ENCODE results near the gene COA6.
A peak's percentile ranks its signal among the peaks of the same experiment; 100 is the strongest.
"Not testable (repeated sequence)": the region's sequence is repeated elsewhere in the genome, so short reads cannot be mapped to it uniquely, and the experiment has no call there.

Gene COA6

GRCh38 chr1:234371414-234371813 is 1.8 kb upstream of the COA6 start:
- Histone ChIP-seq H3K9ac (ENCODE audit: low read depth, low read length) (no peak overlapping the region), H3K4me3 (ENCODE audit: low read depth, low read length) (no peak overlapping the region), H3K4me1 (ENCODE audit: control insufficient read depth, insufficient read depth, low read length) (no peaks in the 10 kb centered on the region), H3K27ac (ENCODE audit: low read depth, low read length) (no peak overlapping the region), H3K9me3 (ENCODE audit: control insufficient read depth, insufficient read depth, low read length) (no peaks in the 10 kb centered on the region), H3K36me3 (ENCODE audit: control insufficient read depth, insufficient read depth, low read length) (peaks cover 12% of the 10 kb centered on the region), H3K27me3 (ENCODE audit: control insufficient read depth, insufficient read depth, low read length) (no peaks in the 10 kb centered on the region)

- Histone ChIP-seq H3K4me3 (ENCODE audit: low read depth, low read length) (peak overlapping the region; percentile 85), H3K27me3 (ENCODE audit: control insufficient read depth, insufficient read depth, low read length) (no peaks in the 10 kb centered on the region), H3K27ac (ENCODE audit: low read depth, low read length) (no peak overlapping the region), H3K9me3 (ENCODE audit: control insufficient read depth, insufficient read depth, low read length) (no peaks in the 10 kb centered on the region), H3K9ac (ENCODE audit: low read depth, low read length) (no peak overlapping the region), H3K4me1 (ENCODE audit: control insufficient read depth, insufficient read depth, low read length) (no peaks in the 10 kb centered on the region), H3K36me3 (ENCODE audit: control insufficient read depth, insufficient read depth, low read length) (peaks cover 18% of the 10 kb centered on the region)
Measured at GRCh38 chr1:234372011-234372757, 1.1 kb upstream of the COA6 start.

- Histone ChIP-seq H3K27me3 (ENCODE audit: control insufficient read depth, insufficient read depth, low read length) (no peaks in the 10 kb centered on the region), H3K4me1 (ENCODE audit: control insufficient read depth, insufficient read depth, low read length) (no peaks in the 10 kb centered on the region), H3K27ac (ENCODE audit: low read depth, low read length) (peak overlapping the region; percentile 88)
Measured at GRCh38 chr1:234373959-234374254, 651 bp downstream of the COA6 start.

GRCh38 chr1:234375672-234376071 is 2.4 kb downstream of the COA6 start:
- H3K4me1 ChIP-seq (ENCODE audit: control insufficient read depth, insufficient read depth, low read length), result no peaks in the 10 kb centered on the region
- no peak overlapping the region for H3K9ac ChIP-seq (ENCODE audit: low read depth, low read length)
- H3K9me3 ChIP-seq (ENCODE audit: control insufficient read depth, insufficient read depth, low read length), result no peaks in the 10 kb centered on the region

More at GRCh38 chr1:234373959-234374254, 651 bp downstream of the COA6 start:
- Histone ChIP-seq H3K9ac (ENCODE audit: low read depth, low read length) (peak overlapping the region; percentile 78), H3K4me3 (ENCODE audit: low read depth, low read length) (peak overlapping the region; percentile 85), H3K9me3 (ENCODE audit: control insufficient read depth, insufficient read depth, low read length) (no peaks in the 10 kb centered on the region), H3K36me3 (ENCODE audit: control insufficient read depth, insufficient read depth, low read length) (peaks cover 34% of the 10 kb centered on the region)

GRCh38 chr1:234379591-234380109 is 6.4 kb downstream of the COA6 start:
- H3K4me1 ChIP-seq (ENCODE audit: control insufficient read depth, insufficient read depth, low read length); H3K9me3 ChIP-seq (ENCODE audit: control insufficient read depth, insufficient read depth, low read length); H3K9ac ChIP-seq (ENCODE audit: low read depth, low read length); H3K27ac ChIP-seq (ENCODE audit: low read depth, low read length); H3K27me3 ChIP-seq (ENCODE audit: control insufficient read depth, insufficient read depth, low read length); H3K4me3 ChIP-seq (ENCODE audit: low read depth, low read length): not testable (repeated sequence)
- H3K36me3 ChIP-seq (ENCODE audit: control insufficient read depth, insufficient read depth, low read length), result peaks cover 73% of the 10 kb centered on the region

More at GRCh38 chr1:234375672-234376071, 2.4 kb downstream of the COA6 start:
- peaks cover 51% of the 10 kb centered on the region for H3K36me3 ChIP-seq (ENCODE audit: control insufficient read depth, insufficient read depth, low read length)
- no peak overlapping the region for H3K4me3 ChIP-seq (ENCODE audit: low read depth, low read length)
- H3K27ac ChIP-seq (ENCODE audit: low read depth, low read length), result no peak overlapping the region
- H3K27me3 ChIP-seq (ENCODE audit: control insufficient read depth, insufficient read depth, low read length), result no peaks in the 10 kb centered on the region

- Histone ChIP-seq H3K27ac (ENCODE audit: low read depth, low read length) (no peak overlapping the region), H3K9ac (ENCODE audit: low read depth, low read length) (no peak overlapping the region), H3K4me3 (ENCODE audit: low read depth, low read length) (no peak overlapping the region), H3K9me3 (ENCODE audit: control insufficient read depth, insufficient read depth, low read length) (no peaks in the 10 kb centered on the region), H3K4me1 (ENCODE audit: control insufficient read depth, insufficient read depth, low read length) (no peaks in the 10 kb centered on the region), H3K36me3 (ENCODE audit: control insufficient read depth, insufficient read depth, low read length) (peaks cover 56% of the 10 kb centered on the region), H3K27me3 (ENCODE audit: control insufficient read depth, insufficient read depth, low read length) (no peaks in the 10 kb centered on the region)
Measured at GRCh38 chr1:234381699-234382555, 8.7 kb downstream of the COA6 start.

- Histone ChIP-seq H3K4me1 (ENCODE audit: control insufficient read depth, insufficient read depth, low read length) (no peaks in the 10 kb centered on the region), H3K4me3 (ENCODE audit: low read depth, low read length) (no peak overlapping the region), H3K9ac (ENCODE audit: low read depth, low read length) (no peak overlapping the region), H3K36me3 (ENCODE audit: control insufficient read depth, insufficient read depth, low read length) (peaks cover 21% of the 10 kb centered on the region), H3K27me3 (ENCODE audit: control insufficient read depth, insufficient read depth, low read length) (no peaks in the 10 kb centered on the region), H3K9me3 (ENCODE audit: control insufficient read depth, insufficient read depth, low read length) (no peaks in the 10 kb centered on the region), H3K27ac (ENCODE audit: low read depth, low read length) (no peak overlapping the region)
Measured at GRCh38 chr1:234386122-234386521, 12.9 kb downstream of the COA6 start.

- no peaks in the 10 kb centered on the region for H3K27me3 ChIP-seq (ENCODE audit: control insufficient read depth, insufficient read depth, low read length)
- H3K27ac ChIP-seq (ENCODE audit: low read depth, low read length), result no peak overlapping the region
- no peak overlapping the region for H3K9ac ChIP-seq (ENCODE audit: low read depth, low read length)
- H3K36me3 ChIP-seq (ENCODE audit: control insufficient read depth, insufficient read depth, low read length), result peaks cover 29% of the 10 kb centered on the region
- H3K9me3 ChIP-seq (ENCODE audit: control insufficient read depth, insufficient read depth, low read length), result no peaks in the 10 kb centered on the region
- H3K4me3 ChIP-seq (ENCODE audit: low read depth, low read length), result no peak overlapping the region
- no peaks in the 10 kb centered on the region for H3K4me1 ChIP-seq (ENCODE audit: control insufficient read depth, insufficient read depth, low read length)
Measured at GRCh38 chr1:234388094-234388493, 14.8 kb downstream of the COA6 start.

- Histone ChIP-seq H3K9ac (ENCODE audit: low read depth, low read length) (no peak overlapping the region), H3K36me3 (ENCODE audit: control insufficient read depth, insufficient read depth, low read length) (peaks cover 33% of the 10 kb centered on the region), H3K4me1 (ENCODE audit: control insufficient read depth, insufficient read depth, low read length) (no peaks in the 10 kb centered on the region), H3K27me3 (ENCODE audit: control insufficient read depth, insufficient read depth, low read length) (no peaks in the 10 kb centered on the region), H3K27ac (ENCODE audit: low read depth, low read length) (no peak overlapping the region), H3K9me3 (ENCODE audit: control insufficient read depth, insufficient read depth, low read length) (no peaks in the 10 kb centered on the region), H3K4me3 (ENCODE audit: low read depth, low read length) (no peak overlapping the region)
Measured at GRCh38 chr1:234393190-234393589, 19.9 kb downstream of the COA6 start.

GRCh38 chr1:234395297-234395696 is 22.0 kb downstream of the COA6 start:
- no peaks in the 10 kb centered on the region for H3K4me1 ChIP-seq (ENCODE audit: control insufficient read depth, insufficient read depth, low read length)
- H3K4me3 ChIP-seq (ENCODE audit: low read depth, low read length), result no peak overlapping the region
- no peaks in the 10 kb centered on the region for H3K27me3 ChIP-seq (ENCODE audit: control insufficient read depth, insufficient read depth, low read length)
- no peak overlapping the region for H3K27ac ChIP-seq (ENCODE audit: low read depth, low read length)
- H3K9me3 ChIP-seq (ENCODE audit: control insufficient read depth, insufficient read depth, low read length), result no peaks in the 10 kb centered on the region
- H3K36me3 ChIP-seq (ENCODE audit: control insufficient read depth, insufficient read depth, low read length), result peaks cover 41% of the 10 kb centered on the region
- no peak overlapping the region for H3K9ac ChIP-seq (ENCODE audit: low read depth, low read length)

- no peak overlapping the region for H3K4me3 ChIP-seq (ENCODE audit: low read depth, low read length)
- H3K27me3 ChIP-seq (ENCODE audit: control insufficient read depth, insufficient read depth, low read length), result no peaks in the 10 kb centered on the region
- H3K36me3 ChIP-seq (ENCODE audit: control insufficient read depth, insufficient read depth, low read length), result peaks cover 38% of the 10 kb centered on the region
- no peaks in the 10 kb centered on the region for H3K4me1 ChIP-seq (ENCODE audit: control insufficient read depth, insufficient read depth, low read length)
- H3K27ac ChIP-seq (ENCODE audit: low read depth, low read length), result no peak overlapping the region
- H3K9me3 ChIP-seq (ENCODE audit: control insufficient read depth, insufficient read depth, low read length), result no peaks in the 10 kb centered on the region
- no peak overlapping the region for H3K9ac ChIP-seq (ENCODE audit: low read depth, low read length)
Measured at GRCh38 chr1:234396092-234396491, 22.8 kb downstream of the COA6 start.
